D721Med (cell line): ENCODE data around the gene LTBP1.
"Not testable (repeated sequence)": the region's sequence is repeated elsewhere in the genome, so short reads cannot be mapped to it uniquely, and the experiment has no call there.

Experiments
- DNase-seq: peaks from one replicate; pipeline ENCODE4 v3.0.0; 2011; ENCODE audit warnings: low spot score; ENCODE audit not compliant: insufficient read length
- FAIRE-seq: peaks from 2 replicates; lab custom pipeline; 2011; peaks lifted over from hg19 to GRCh38; lab: Jason Lieb, UNC
- CTCF ChIP-seq: IDR thresholded peaks from 2 replicates; pipeline ENCODE4 v1.5.1; 2012; ENCODE audit warnings: mild to moderate bottlenecking, control low read depth; ENCODE audit not compliant: insufficient read depth; ENCODE audit errors: missing control alignments

Gene LTBP1

GRCh38 chr2:32904751-32905150 lies 42.0 kb upstream of the LTBP1 start:
- no peak for TF ChIP-seq CTCF
- FAIRE-seq, result no peak
- no peak for DNase-seq

- FAIRE-seq (no peak), DNase-seq (no peak)
- TF ChIP-seq CTCF, result no peak
Measured at GRCh38 chr2:32905270-32905669, 41.5 kb upstream of the LTBP1 start.

GRCh38 chr2:32910883-32911598 lies 35.7 kb upstream of the LTBP1 start:
- no peak for TF ChIP-seq CTCF

GRCh38 chr2:32915694-32916093 lies 31.1 kb upstream of the LTBP1 start:
- no peak for DNase-seq
- FAIRE-seq, result no peak
- TF ChIP-seq CTCF, result no peak

More at GRCh38 chr2:32910883-32911598, 35.7 kb upstream of the LTBP1 start:
- FAIRE-seq (no peak), DNase-seq (no peak)

GRCh38 chr2:32918774-32919173 lies 28.0 kb upstream of the LTBP1 start:
- DNase-seq (no peak), FAIRE-seq (no peak)
- TF ChIP-seq CTCF, result no peak

- DNase-seq, FAIRE-seq: not testable (repeated sequence)
Measured at GRCh38 chr2:32919901-32920300, 26.9 kb upstream of the LTBP1 start.

- FAIRE-seq, DNase-seq: not testable (repeated sequence)
Measured at GRCh38 chr2:32921486-32921885, 25.3 kb upstream of the LTBP1 start.

GRCh38 chr2:32922501-32922900 lies 24.3 kb upstream of the LTBP1 start:
- FAIRE-seq, result no peak
- no peak for TF ChIP-seq CTCF
- DNase-seq, result no peak
